Colonic mucosa (tissue), 4 donors: ENCODE data around the gene WDR11. TPM values are rescaled to one million over a fixed set of nuclear protein-coding genes. Genes with fewer than 3 reads are reported as not detected.

Source experiments
- DNase-seq: peaks from one replicate; pipeline ENCODE4 v3.0.0-alpha.2; 2020
- H3K27ac ChIP-seq: fragments of 200-600 bp; one replicate; pipeline ENCODE4 v1.8.0; 2021
- H3K27me3 ChIP-seq: fragments of 200-600 bp; one replicate; pipeline ENCODE4 v1.8.0; 2021
- H3K36me3 ChIP-seq: fragments of 200-600 bp; one replicate; pipeline ENCODE4 v1.8.0; 2021
- H3K4me1 ChIP-seq: fragments of 200-600 bp; one replicate; pipeline ENCODE4 v1.8.0; 2021; ENCODE audit warnings: mild to moderate bottlenecking
- H3K4me3 ChIP-seq: fragments of 200-600 bp; one replicate; pipeline ENCODE4 v1.8.0; 2021
- H3K9ac ChIP-seq, 2 donors: one replicate each; pipeline ENCODE4 v1.7.0; 2013; ENCODE audit warnings: control low read depth in 2 of 2, low read depth in 2 of 2, low read length in 2 of 2
- H3K9me3 ChIP-seq: fragments of 200-600 bp; one replicate; pipeline ENCODE4 v1.8.0; 2021
- intact Hi-C: fragments of 100-400 bp; cut with DNase I; formaldehyde crosslinking; loops from one replicate; pipeline ENCODE4 v1.14.1; 2022
- total RNA-seq, 2 donors: library from RNA; stranded (reverse); fragmentation: NEBNext Ultra II Directional in 1 of 2; extraction: Animal tissue kit (Norgen Biotek cat#: 25700) in 1 of 2; gene quantifications; one replicate each; pipeline ENCODE4 v1.2.1, GENCODE V29; 2021
- TF ChIP-seq, protein P1 (sequence below): fragments of 200-600 bp; IDR thresholded peaks from one replicate; pipeline ENCODE4 v1.8.0; 2022; ENCODE audit warnings: antibody characterized with exemption, mild to moderate bottlenecking
- donor health status: healthy.
- donor health status: DM: no; HTN: no; CAD: no.
- donor health status: DM: no; HTN: no; CAD: no.

Gene WDR11
- total RNA-seq, 2 donors from 2014 or later = 35.5 to 42.2 TPM

DNA sequence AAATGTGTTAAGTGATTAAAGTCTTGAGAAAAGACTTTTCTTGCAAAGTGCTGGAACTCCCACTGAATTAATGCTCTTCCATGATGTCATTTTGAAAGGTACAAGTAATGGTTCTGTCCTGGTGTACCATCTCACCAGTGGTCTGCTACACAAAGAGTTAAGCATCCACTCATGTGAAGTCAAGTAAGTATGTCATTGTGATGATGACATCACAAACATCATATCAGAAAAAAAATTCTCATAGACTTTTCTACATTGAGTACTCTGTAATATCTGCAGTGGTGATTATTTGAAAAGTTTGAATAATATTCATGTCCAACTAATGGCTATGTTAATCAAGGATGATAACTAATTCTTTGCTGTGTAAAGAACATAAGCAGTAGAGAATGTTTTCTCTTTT lies 22.6 kb downstream of the WDR11 start:
- H3K36me3 ChIP-seq = peaks cover 8% of the 10 kb centered on the region
- no peak overlapping the region for H3K27ac ChIP-seq
- no peak overlapping the region for H3K9ac ChIP-seq
- intact Hi-C loops = no loop called here
- DNase-seq = no peak
- H3K27me3 ChIP-seq = no peaks in the 10 kb centered on the region
- TF ChIP-seq, protein P1, sequence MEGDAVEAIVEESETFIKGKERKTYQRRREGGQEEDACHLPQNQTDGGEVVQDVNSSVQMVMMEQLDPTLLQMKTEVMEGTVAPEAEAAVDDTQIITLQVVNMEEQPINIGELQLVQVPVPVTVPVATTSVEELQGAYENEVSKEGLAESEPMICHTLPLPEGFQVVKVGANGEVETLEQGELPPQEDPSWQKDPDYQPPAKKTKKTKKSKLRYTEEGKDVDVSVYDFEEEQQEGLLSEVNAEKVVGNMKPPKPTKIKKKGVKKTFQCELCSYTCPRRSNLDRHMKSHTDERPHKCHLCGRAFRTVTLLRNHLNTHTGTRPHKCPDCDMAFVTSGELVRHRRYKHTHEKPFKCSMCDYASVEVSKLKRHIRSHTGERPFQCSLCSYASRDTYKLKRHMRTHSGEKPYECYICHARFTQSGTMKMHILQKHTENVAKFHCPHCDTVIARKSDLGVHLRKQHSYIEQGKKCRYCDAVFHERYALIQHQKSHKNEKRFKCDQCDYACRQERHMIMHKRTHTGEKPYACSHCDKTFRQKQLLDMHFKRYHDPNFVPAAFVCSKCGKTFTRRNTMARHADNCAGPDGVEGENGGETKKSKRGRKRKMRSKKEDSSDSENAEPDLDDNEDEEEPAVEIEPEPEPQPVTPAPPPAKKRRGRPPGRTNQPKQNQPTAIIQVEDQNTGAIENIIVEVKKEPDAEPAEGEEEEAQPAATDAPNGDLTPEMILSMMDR = no peak
- no peaks in the 10 kb centered on the region for H3K4me1 ChIP-seq
- H3K9me3 ChIP-seq = no peaks in the 10 kb centered on the region
- H3K4me3 ChIP-seq = no peak overlapping the region

DNA sequence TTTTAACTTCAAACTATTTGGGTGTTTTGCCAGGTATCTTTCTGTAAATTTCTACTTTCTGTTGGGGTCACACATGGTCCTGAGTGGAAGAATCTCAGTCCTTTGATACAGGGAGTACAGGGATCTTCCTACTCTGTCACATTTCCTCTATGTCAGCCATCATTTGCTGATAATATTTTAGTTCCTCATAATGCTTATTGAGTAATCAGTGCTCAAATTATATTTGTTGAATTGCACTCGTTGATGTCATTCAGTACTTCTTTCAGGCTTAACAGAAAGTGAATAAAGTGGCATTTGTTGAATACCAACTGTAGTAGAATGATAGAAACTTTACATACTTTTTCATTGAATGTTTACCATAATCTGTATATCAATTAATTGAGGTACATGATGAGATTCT lies 31.9 kb downstream of the WDR11 start:
- intact Hi-C loops = no loop called here
- Histone ChIP-seq H3K4me3 (no peak overlapping the region), H3K9me3 (no peaks in the 10 kb centered on the region), H3K4me1 (no peaks in the 10 kb centered on the region), H3K27ac (no peak overlapping the region), H3K36me3 (peaks cover 19% of the 10 kb centered on the region), H3K27me3 (no peaks in the 10 kb centered on the region), H3K9ac (no peak overlapping the region)
- no peak for DNase-seq
- TF ChIP-seq, protein P1 = no peak

DNA sequence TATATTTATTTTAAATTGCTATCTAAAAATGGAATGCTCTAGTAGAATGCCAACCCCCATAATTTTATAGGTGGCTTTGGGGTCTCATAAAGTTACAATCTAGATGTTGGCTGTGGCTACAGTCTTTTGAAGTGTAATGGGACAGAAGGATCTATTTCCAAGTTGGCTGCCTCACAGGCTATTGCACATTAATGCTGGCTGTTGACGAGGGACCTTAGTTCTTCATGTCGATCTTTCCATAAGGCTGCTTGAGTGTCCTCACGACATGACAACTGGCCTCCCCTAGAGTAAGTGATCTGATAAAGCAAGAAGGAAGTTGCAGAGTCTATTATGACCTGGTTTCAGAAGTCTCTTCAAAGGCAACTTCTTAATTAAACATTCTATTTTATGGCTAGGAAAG lies 36.3 kb downstream of the WDR11 start:
- Histone ChIP-seq H3K9me3 (no peaks in the 10 kb centered on the region), H3K4me3 (no peak overlapping the region), H3K9ac (no peak overlapping the region), H3K27me3 (no peaks in the 10 kb centered on the region), H3K4me1 (no peaks in the 10 kb centered on the region), H3K36me3 (peaks cover 6% of the 10 kb centered on the region), H3K27ac (no peak overlapping the region)
- intact Hi-C loops = no loop called here
- no peak for DNase-seq
- TF ChIP-seq, protein P1 = no peak

DNA sequence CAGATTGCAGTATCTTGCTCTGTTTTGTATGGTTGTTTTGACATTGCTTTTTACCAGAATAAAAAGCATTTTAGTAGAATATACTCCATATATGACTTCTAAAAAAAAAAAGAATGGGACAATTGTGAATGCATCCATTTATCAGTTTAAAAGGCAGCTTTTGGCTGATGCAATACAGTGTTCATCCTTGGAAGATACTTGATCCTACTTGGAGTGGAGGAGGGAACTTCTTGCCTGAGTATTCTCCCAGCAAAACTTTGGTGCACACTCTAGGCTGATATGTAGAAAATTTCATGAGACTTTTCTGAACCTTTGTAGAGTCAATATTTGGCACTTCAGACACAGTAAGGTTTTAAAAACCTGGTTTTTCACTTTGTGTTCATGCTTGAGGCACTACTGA lies 40.2 kb downstream of the WDR11 start:
- TF ChIP-seq, protein P1 = no peak
- Histone ChIP-seq H3K4me1 (no peaks in the 10 kb centered on the region), H3K27me3 (no peaks in the 10 kb centered on the region), H3K9me3 (no peaks in the 10 kb centered on the region), H3K36me3 (no peaks in the 10 kb centered on the region), H3K9ac (no peak overlapping the region), H3K27ac (no peak overlapping the region), H3K4me3 (no peak overlapping the region)
- intact Hi-C loops = no loop called here
- DNase-seq = no peak

DNA sequence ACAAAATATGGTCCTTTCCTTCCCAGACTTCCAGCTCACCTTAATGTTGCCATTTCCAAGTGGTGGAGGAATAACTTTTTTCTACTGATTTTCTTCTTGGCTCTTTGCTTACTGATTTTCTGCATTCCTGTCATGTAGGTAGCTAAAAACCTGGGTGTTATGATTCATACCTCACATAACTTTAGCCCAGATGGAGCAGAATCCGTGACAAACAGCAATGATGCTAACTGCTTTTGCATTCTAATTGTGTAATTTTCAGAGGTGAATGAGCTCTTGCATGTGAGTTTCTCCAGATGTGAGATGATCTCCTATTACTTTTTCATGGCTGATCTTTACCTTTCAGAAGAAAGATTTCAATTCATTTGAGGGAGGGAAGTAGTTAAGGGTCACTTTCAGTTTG lies 43.4 kb downstream of the WDR11 start:
- Histone ChIP-seq H3K9me3 (no peaks in the 10 kb centered on the region), H3K9ac (no peak overlapping the region), H3K27me3 (no peaks in the 10 kb centered on the region), H3K27ac (no peak overlapping the region), H3K4me1 (no peaks in the 10 kb centered on the region), H3K36me3 (no peaks in the 10 kb centered on the region), H3K4me3 (no peak overlapping the region)
- intact Hi-C loops = no loop called here
- DNase-seq = no peak
- TF ChIP-seq, protein P1 = no peak

DNA sequence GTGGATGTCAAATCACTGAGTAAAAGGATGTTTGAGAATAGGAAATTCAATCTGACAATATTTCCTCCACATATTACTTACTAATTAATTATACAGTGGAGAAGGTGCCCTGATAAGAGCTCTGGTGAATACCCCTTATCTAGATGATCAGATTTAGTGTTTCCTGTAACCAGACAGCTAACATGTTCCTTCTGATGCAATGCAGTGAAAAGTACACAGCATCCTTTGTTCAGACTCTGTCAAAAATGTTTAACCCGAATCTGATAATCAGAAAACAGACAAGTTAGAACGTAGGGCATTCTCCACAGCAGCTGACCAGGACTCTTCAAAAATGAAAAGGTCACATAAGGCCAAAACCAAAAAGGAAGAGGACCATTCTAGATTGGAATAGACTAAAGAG lies 46.2 kb downstream of the WDR11 start:
- no peak overlapping the region for H3K9ac ChIP-seq
- no peaks in the 10 kb centered on the region for H3K36me3 ChIP-seq
- no peaks in the 10 kb centered on the region for H3K27me3 ChIP-seq
- TF ChIP-seq, protein P1 = no peak
- no peaks in the 10 kb centered on the region for H3K9me3 ChIP-seq
- H3K4me3 ChIP-seq = no peak overlapping the region
- no peak for DNase-seq
- H3K27ac ChIP-seq = no peak overlapping the region
- intact Hi-C loops = no loop called here
- H3K4me1 ChIP-seq = no peaks in the 10 kb centered on the region
